SJCRH30 (cell line): ENCODE measurements around the gene CHST9. TPM values are rescaled to one million over a fixed set of nuclear protein-coding genes. Genes with fewer than 3 reads are reported as not detected.
"Not testable (repeated sequence)": the region's sequence is repeated elsewhere in the genome, so short reads cannot be mapped to it uniquely, and the experiment has no call there.

Experiments used
- DNase-seq, 2 experiments: peaks; one replicate each; pipeline ENCODE4 v3.0.0-alpha.2; 2015 to 2020
- H3K27ac ChIP-seq: fragments of 250-450 bp; sonication (Bioruptor Pico); 2 replicates; pipeline ENCODE4 v1.5.1; 2020; ENCODE audit warnings: mild to moderate bottlenecking, moderate library complexity
- H3K27me3 ChIP-seq: fragments of 250-450 bp; sonication (Bioruptor Pico); 2 replicates; pipeline ENCODE4 v1.5.1; 2020; ENCODE audit warnings: mild to moderate bottlenecking, moderate library complexity
- H3K36me3 ChIP-seq: fragments of 250-450 bp; sonication (Bioruptor Pico); 2 replicates; pipeline ENCODE4 v1.5.1; 2020; ENCODE audit warnings: mild to moderate bottlenecking, moderate library complexity
- H3K4me1 ChIP-seq: fragments of 250-450 bp; sonication (Bioruptor Pico); 2 replicates; pipeline ENCODE4 v1.5.1; 2020; ENCODE audit warnings: mild to moderate bottlenecking, moderate library complexity
- H3K4me3 ChIP-seq: fragments of 250-450 bp; sonication (Bioruptor Pico); 2 replicates; pipeline ENCODE4 v1.5.1; 2020; ENCODE audit warnings: mild to moderate bottlenecking, moderate library complexity
- H3K9me3 ChIP-seq: fragments of 250-450 bp; sonication (Bioruptor Pico); replicated peaks from 2 replicates; pipeline ENCODE4 v1.5.1; 2020; ENCODE audit warnings: mild to moderate bottlenecking, moderate library complexity
- total RNA-seq: library from RNA; depleted of rRNA; stranded (reverse); fragments of >200 nt; shearing (Covaris generic); gene quantifications from 2 replicates; pipeline ENCODE4 v1.2.3, GENCODE V29; 2014

Gene CHST9
- total RNA-seq, 1 experiment from 2014 or later, result 10.7 TPM

GRCh38 chr18:26976206-26976605, 208.9 kb downstream of the CHST9 start:
- H3K27me3 ChIP-seq, result no peaks in the 10 kb centered on the region
- H3K4me1 ChIP-seq, result no peaks in the 10 kb centered on the region
- no peak for DNase-seq
- H3K9me3 ChIP-seq, result no peaks in the 10 kb centered on the region
- H3K4me3 ChIP-seq, result no peak overlapping the region
- no peaks in the 10 kb centered on the region for H3K36me3 ChIP-seq
- no peak overlapping the region for H3K27ac ChIP-seq

- not testable (repeated sequence) for H3K4me1 ChIP-seq, DNase-seq, H3K27me3 ChIP-seq
These were observed 212.6 kb downstream of the CHST9 start for GRCh38 chr18:26972549-26972948.

GRCh38 chr18:26971409-26971808, 213.7 kb downstream of the CHST9 start:
- H3K27ac ChIP-seq, result no peak overlapping the region
- H3K4me1 ChIP-seq, result no peaks in the 10 kb centered on the region
- H3K9me3 ChIP-seq, result no peaks in the 10 kb centered on the region
- no peak overlapping the region for H3K4me3 ChIP-seq
- DNase-seq, result no peak
- no peaks in the 10 kb centered on the region for H3K36me3 ChIP-seq
- H3K27me3 ChIP-seq, result no peaks in the 10 kb centered on the region

More at GRCh38 chr18:26972549-26972948, 212.6 kb downstream of the CHST9 start:
- H3K9me3 ChIP-seq, H3K36me3 ChIP-seq, H3K4me3 ChIP-seq, H3K27ac ChIP-seq: not testable (repeated sequence)

GRCh38 chr18:26970637-26971036, 214.5 kb downstream of the CHST9 start:
- H3K9me3 ChIP-seq, result no peaks in the 10 kb centered on the region
- no peak overlapping the region for H3K4me3 ChIP-seq
- H3K27ac ChIP-seq, result no peak overlapping the region
- DNase-seq, result no peak
- H3K36me3 ChIP-seq, result no peaks in the 10 kb centered on the region
- no peaks in the 10 kb centered on the region for H3K27me3 ChIP-seq
- no peaks in the 10 kb centered on the region for H3K4me1 ChIP-seq

- no peaks in the 10 kb centered on the region for H3K9me3 ChIP-seq
- H3K27me3 ChIP-seq, result no peaks in the 10 kb centered on the region
- DNase-seq, result no peak
- H3K4me1 ChIP-seq, result no peaks in the 10 kb centered on the region
- no peak overlapping the region for H3K4me3 ChIP-seq
- H3K36me3 ChIP-seq, result no peaks in the 10 kb centered on the region
- no peak overlapping the region for H3K27ac ChIP-seq
These were observed 219.9 kb downstream of the CHST9 start for GRCh38 chr18:26965206-26965605.

GRCh38 chr18:26963292-26963691, 221.8 kb downstream of the CHST9 start:
- no peaks in the 10 kb centered on the region for H3K4me1 ChIP-seq
- no peaks in the 10 kb centered on the region for H3K9me3 ChIP-seq
- no peaks in the 10 kb centered on the region for H3K36me3 ChIP-seq
- no peak overlapping the region for H3K27ac ChIP-seq
- DNase-seq, result no peak
- no peak overlapping the region for H3K4me3 ChIP-seq
- no peaks in the 10 kb centered on the region for H3K27me3 ChIP-seq

GRCh38 chr18:26961839-26962238, 223.3 kb downstream of the CHST9 start:
- Histone ChIP-seq H3K27ac (no peak overlapping the region), H3K27me3 (no peaks in the 10 kb centered on the region), H3K36me3 (no peaks in the 10 kb centered on the region), H3K4me3 (no peak overlapping the region), H3K4me1 (no peaks in the 10 kb centered on the region; the same call in 1 of the 2 replicates), H3K9me3 (no peaks in the 10 kb centered on the region)
- DNase-seq, result no peak

- H3K27me3 ChIP-seq, result no peaks in the 10 kb centered on the region
- H3K9me3 ChIP-seq, result no peaks in the 10 kb centered on the region
- no peaks in the 10 kb centered on the region; the same call in 1 of the 2 replicates for H3K4me1 ChIP-seq
- no peak overlapping the region for H3K4me3 ChIP-seq
- no peaks in the 10 kb centered on the region for H3K36me3 ChIP-seq
- no peak for DNase-seq
- no peak overlapping the region for H3K27ac ChIP-seq
These were observed 224.2 kb downstream of the CHST9 start for GRCh38 chr18:26960911-26961310.

GRCh38 chr18:26956863-26957262, 228.2 kb downstream of the CHST9 start:
- no peaks in the 10 kb centered on the region for H3K36me3 ChIP-seq
- no peak overlapping the region for H3K27ac ChIP-seq
- H3K4me1 ChIP-seq, result no peaks in the 10 kb centered on the region; the same call in 1 of the 2 replicates
- no peak overlapping the region for H3K4me3 ChIP-seq
- DNase-seq, result peak in 1 of 2 experiments; percentile 4
- H3K27me3 ChIP-seq, result no peaks in the 10 kb centered on the region
- H3K9me3 ChIP-seq, result no peaks in the 10 kb centered on the region

GRCh38 chr18:26948703-26949102, 236.4 kb downstream of the CHST9 start:
- no peaks in the 10 kb centered on the region for H3K27me3 ChIP-seq
- no peak overlapping the region for H3K27ac ChIP-seq
- H3K4me3 ChIP-seq, result no peak overlapping the region
- no peaks in the 10 kb centered on the region for H3K36me3 ChIP-seq
- no peaks in the 10 kb centered on the region for H3K9me3 ChIP-seq
- H3K4me1 ChIP-seq, result no peaks in the 10 kb centered on the region
- DNase-seq, result no peak

- no peaks in the 10 kb centered on the region for H3K36me3 ChIP-seq
- no peaks in the 10 kb centered on the region for H3K9me3 ChIP-seq
- H3K4me1 ChIP-seq, result no peaks in the 10 kb centered on the region
- no peak for DNase-seq
- no peaks in the 10 kb centered on the region for H3K27me3 ChIP-seq
- no peak overlapping the region for H3K27ac ChIP-seq
- no peak overlapping the region for H3K4me3 ChIP-seq
These were observed 241.2 kb downstream of the CHST9 start for GRCh38 chr18:26943906-26944305.

GRCh38 chr18:26941584-26941983, 243.5 kb downstream of the CHST9 start:
- H3K36me3 ChIP-seq, result no peaks in the 10 kb centered on the region
- H3K9me3 ChIP-seq, result no peaks in the 10 kb centered on the region
- H3K4me1 ChIP-seq, result no peaks in the 10 kb centered on the region
- H3K27ac ChIP-seq, result no peak overlapping the region
- H3K27me3 ChIP-seq, result no peaks in the 10 kb centered on the region
- H3K4me3 ChIP-seq, result no peak overlapping the region
- DNase-seq, result no peak

GRCh38 chr18:26940744-26941398, 244.2 kb downstream of the CHST9 start:
- Histone ChIP-seq H3K4me3 (no peak overlapping the region), H3K4me1 (no peaks in the 10 kb centered on the region), H3K27me3 (no peaks in the 10 kb centered on the region), H3K27ac (no peak overlapping the region), H3K9me3 (no peaks in the 10 kb centered on the region), H3K36me3 (no peaks in the 10 kb centered on the region)
- DNase-seq, result no peak

GRCh38 chr18:26931659-26932058, 253.4 kb downstream of the CHST9 start:
- Histone ChIP-seq H3K36me3 (no peaks in the 10 kb centered on the region), H3K9me3 (no peaks in the 10 kb centered on the region), H3K4me1 (no peaks in the 10 kb centered on the region), H3K27me3 (no peaks in the 10 kb centered on the region), H3K4me3 (no peak overlapping the region), H3K27ac (no peak overlapping the region)
- no peak for DNase-seq

GRCh38 chr18:26930630-26931029, 254.5 kb downstream of the CHST9 start:
- no peak overlapping the region for H3K4me3 ChIP-seq
- H3K4me1 ChIP-seq, result no peaks in the 10 kb centered on the region
- H3K27me3 ChIP-seq, result no peaks in the 10 kb centered on the region
- no peak for DNase-seq
- no peaks in the 10 kb centered on the region for H3K36me3 ChIP-seq
- no peaks in the 10 kb centered on the region for H3K9me3 ChIP-seq
- H3K27ac ChIP-seq, result no peak overlapping the region

- H3K4me1 ChIP-seq, result no peaks in the 10 kb centered on the region
- no peak for DNase-seq
- no peak overlapping the region for H3K27ac ChIP-seq
- no peaks in the 10 kb centered on the region for H3K9me3 ChIP-seq
- no peaks in the 10 kb centered on the region for H3K36me3 ChIP-seq
- no peaks in the 10 kb centered on the region for H3K27me3 ChIP-seq
- H3K4me3 ChIP-seq, result no peak overlapping the region
These were observed 256.3 kb downstream of the CHST9 start for GRCh38 chr18:26928670-26929313.
